UCSD-AML1 (cell line): Measurements from ENCODE around the gene ANAPC16.
"Not testable (repeated sequence)": the region's sequence is repeated elsewhere in the genome, so short reads cannot be mapped to it uniquely, and the experiment has no call there.

Experiments used
- DNase-seq: peaks from one replicate; lab custom pipeline; 2025; ENCODE audit not compliant: unreplicated experiment; lab: John Stamatoyannopoulos, UW

ANAPC16 gene

DNA sequence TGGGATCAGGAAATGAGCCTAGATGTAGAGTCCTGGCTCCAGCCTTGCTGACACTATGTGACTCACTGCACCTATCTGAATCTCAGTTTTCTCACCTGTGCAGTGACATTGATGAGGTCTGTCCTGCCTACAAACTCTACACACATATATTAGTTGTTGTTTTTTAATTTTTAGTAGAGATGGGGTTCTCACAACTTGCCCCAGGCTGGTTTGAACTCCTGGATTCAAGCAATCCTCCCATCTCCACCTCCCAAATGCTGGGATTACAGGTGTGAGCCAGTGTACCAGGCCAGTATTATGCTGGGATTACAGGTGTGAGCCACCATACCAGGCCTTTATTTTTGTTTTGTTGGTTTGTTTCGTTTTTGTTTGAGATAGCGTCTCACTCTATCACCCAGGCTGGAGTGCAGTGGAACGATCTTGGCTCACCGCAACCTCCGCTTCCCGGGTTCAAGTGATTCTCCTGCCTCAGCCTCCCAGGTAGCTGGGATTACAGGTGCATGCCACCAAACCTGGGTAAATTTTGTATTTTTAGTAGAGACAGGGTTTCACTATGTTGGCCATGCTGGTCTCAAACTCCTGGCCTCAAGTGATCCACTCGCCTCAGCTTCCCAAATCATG is 46.1 kb downstream of the ANAPC16 start:
- DNase-seq = no peak

DNA sequence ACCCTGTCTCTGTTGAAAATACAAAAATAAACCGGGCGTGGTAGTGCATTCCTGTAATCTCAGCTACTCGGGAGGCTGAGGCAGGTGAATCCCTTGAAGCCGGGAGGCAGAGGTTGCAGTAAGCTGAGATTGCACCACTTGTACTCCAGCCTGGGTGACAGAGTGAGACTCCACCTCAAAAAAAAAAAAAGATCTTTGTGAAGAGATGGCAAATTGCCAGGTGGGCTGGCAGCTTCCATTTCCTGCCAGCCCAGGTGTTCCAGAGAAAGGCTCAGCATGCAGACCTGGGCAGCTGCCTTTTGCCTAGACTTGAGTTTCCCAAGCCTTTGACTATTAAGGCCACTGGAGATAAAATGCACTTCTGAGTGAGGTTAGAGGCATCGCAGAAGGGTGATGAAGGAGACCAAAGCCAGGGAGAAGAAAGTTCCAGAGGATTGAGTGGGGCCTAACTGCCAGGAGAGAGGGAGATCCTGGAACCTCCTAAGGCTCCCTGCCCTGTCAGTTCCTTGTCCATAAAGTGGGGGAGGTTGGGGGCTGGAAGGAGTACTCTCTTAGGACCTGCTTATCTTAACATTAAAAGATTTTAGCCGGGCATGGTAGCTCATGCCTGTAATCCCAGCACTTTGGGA is 47.9 kb downstream of the ANAPC16 start:
- no peak for DNase-seq

GRCh38 chr10:72264536-72264935 is 48.7 kb downstream of the ANAPC16 start:
- no peak for DNase-seq

DNA sequence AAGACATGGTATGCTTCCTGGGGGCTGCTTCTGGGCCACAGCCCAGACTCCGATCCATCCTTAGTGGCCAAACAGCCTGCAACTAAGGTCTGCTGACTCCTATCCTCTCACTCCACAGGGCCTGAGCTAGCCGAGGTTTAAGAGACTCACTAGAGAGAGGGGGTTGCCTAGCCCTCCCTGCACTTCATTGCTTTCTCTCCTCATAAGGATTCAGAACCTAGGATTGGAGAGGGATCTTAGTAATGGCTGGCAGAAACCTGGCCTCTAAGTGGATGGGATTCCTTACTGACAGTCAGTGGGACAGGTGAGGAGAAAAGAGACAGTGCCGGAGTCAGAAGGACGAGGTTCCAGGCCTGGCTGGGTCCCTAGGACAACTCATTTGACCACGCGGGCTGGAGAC is 49.7 kb downstream of the ANAPC16 start:
- DNase-seq = no peak

DNA sequence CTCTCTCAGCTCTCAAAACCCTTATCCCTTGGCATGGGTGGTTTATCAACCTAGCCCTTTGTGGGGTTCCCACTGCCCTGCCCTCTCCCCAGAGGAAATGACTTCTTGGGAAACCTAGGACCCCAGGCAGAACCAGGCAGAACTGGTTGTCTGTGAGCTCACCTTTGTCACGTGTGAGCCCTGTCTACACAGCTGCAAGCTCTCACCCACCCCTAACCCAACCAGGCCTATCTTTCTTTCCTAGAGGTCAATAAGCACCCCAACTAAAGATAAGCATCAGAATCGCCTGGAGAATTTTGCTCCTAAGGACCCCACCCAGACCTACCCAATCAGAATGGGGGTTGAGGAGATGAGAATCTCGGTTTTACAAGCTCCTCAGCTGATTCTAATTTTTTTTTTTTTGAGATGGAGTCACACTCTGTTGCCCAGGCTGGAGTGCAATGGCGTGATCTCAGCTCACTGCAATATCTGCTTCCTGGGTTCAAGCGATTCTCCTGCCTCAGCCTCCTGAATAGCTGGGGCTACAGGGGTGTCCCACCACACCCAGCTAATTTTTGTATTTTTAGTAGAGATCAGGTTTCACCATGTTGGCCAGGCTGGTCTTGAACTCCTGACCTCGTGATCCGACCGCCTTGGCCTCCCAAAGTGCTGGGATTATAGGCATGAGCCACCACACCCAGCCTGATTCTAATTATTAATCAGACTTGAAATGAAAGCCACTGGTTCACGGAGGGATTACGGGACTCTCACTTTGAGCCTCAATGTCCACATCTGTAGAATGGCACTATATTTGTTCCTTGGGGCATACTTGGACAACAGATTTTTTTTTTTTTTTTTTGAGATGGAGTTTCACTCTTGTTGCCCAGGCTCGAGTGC is 50.4 kb downstream of the ANAPC16 start:
- no peak for DNase-seq

DNA sequence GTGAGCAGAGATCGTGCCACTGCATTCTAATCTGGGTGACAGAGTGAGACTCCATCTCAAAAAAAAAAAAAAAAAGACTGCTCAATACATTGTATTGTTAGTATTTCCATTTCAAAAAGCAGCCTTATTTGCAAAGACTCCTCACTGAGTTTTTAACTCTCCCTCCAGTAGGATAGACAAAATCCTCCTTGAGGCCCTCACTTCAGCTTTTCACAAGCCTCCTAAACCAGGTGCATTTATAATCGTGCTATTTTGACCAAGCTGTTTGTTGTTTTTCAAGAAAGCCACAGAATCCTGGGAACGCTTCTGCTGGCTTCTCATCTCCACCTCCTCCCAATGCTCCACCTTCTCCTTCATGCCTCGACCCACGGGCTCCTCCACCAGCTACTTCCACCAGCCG is 51.6 kb downstream of the ANAPC16 start:
- DNase-seq = no peak

DNA sequence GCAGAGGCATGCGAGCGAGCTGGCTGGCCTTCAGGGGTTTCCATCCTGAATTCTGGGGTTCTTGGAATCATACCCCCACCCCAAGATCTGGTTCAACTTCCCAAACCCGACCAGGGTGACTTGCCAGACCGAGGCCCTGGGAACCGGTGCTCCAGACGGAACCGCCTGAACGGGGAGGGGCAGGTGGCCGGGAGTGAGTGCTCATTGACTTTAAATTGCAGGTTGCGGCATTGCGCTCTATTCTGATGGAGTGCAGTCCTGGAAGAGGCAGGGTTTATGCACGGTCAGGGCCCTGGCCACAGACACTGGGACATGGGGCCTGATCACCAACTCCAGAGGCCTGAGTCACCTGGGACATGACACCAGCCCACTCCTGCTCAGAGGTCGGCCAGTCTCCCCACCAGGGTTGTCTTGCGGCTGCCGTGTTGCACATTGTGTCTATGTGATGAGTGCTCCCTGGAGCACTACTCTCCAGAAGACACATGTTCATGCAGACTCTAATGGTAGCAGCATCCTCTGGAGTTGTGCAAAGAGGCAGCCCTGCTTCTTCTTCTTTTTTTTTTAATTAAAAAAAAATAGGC is 52.1 kb downstream of the ANAPC16 start:
- no peak for DNase-seq

DNA sequence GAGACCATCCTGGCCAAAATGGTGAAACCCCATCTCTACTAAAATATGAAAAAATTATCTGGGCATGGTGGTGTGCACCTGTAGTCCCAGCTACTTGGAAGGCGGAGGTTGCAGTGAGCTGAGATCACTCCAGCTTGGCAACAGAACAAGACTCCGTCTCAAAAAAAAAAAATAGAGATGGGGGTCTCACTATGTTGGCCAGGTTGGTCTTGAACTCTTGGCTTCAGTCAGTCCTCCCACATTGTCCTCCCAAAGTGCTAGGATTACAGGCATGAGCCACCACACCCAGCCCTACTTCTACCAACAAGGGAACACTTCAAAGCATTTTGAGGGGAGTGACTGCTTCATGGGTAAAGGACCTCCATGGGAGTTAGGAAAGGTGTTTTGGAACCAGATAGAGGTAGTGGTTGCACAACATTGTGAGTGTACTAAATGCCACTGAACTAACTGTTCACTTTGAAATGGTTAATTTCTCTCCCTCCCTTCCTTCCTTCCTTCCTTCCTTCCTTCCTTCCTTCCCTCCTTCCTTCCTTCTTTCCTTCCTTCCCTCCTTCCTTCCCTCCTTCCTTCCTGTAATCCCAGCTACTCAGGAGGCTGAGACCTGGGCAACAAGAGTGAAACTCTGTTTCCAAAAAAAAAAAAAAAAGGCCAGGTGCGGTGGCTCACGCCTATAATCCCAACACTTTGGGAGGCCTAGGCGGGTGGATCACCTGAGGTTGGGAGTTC is 52.8 kb downstream of the ANAPC16 start:
- not testable (repeated sequence) for DNase-seq

- no peak for DNase-seq
Measured at GRCh38 chr10:72270607-72271281, 54.9 kb downstream of the ANAPC16 start.

DNA sequence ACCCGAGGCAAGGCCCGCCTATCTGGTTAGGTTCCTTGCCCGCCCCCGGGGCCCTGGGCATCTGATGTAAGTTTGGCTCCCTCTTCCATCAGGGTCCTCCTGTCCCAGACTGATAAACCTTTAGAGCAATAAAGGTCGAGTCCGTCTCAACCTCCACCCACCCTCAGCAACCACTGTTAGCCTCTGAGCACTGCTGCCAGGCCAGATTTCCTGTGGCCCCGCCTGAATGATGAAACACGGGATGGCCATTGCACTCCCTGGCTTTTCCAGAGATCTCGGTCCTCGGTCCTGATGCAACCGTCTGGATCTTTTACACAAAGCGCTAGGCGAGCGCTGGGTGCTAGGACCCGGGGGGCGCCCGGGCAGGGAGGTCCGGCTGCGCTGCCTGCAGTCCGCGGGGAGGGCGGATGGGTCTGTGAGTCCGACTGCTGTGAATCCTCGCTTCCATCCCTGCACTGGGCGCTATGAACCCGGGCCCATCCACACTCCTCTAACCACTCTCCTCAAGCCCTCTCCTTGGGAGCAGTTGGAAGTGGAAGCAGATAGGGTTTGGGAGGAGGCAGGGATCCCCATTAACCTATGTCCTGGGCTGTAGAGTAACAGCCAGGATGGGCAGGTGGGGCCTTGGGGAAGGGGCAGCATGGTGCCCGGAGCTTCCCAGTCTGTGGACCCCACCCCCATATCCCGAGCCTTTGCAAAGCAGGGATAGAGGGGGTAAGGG is 57.0 kb downstream of the ANAPC16 start:
- DNase-seq = peak; percentile 92

GRCh38 chr10:72273410-72274212 is 57.8 kb downstream of the ANAPC16 start, which contains the start of gene DDIT4:
TSS of gene DDIT4 (plus strand) at chr10:72273924. CDS start at chr10:72274217, 293 bp downstream.
- DNase-seq = peak; percentile 99

DNA sequence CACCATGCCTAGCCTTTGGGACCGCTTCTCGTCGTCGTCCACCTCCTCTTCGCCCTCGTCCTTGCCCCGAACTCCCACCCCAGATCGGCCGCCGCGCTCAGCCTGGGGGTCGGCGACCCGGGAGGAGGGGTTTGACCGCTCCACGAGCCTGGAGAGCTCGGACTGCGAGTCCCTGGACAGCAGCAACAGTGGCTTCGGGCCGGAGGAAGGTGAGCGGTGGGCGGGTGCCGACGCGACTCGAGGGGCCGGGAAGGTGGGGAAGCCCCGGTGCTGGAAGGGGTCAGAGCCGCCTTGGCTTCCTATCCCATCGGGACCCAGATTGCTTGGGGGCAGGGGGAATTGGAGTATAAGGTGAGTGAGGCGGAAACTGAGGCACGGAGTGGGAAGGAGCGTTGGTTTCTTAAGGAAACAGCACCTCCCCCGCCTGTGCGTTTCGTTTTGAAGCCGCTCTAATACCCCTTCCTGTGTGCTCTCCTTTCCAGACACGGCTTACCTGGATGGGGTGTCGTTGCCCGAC is 58.5 kb downstream of the ANAPC16 start:
- no peak for DNase-seq

- peak; percentile 75 for DNase-seq
Measured at GRCh38 chr10:72274730-72275350, 59.0 kb downstream of the ANAPC16 start.

DNA sequence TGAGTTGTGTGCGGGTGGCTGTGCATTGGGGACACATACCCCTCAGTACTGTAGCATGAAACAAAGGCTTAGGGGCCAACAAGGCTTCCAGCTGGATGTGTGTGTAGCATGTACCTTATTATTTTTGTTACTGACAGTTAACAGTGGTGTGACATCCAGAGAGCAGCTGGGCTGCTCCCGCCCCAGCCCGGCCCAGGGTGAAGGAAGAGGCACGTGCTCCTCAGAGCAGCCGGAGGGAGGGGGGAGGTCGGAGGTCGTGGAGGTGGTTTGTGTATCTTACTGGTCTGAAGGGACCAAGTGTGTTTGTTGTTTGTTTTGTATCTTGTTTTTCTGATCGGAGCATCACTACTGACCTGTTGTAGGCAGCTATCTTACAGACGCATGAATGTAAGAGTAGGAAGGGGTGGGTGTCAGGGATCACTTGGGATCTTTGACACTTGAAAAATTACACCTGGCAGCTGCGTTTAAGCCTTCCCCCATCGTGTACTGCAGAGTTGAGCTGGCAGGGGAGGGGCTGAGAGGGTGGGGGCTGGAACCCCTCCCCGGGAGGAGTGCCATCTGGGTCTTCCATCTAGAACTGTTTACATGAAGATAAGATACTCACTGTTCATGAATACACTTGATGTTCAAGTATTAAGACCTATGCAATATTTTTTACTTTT is 59.7 kb downstream of the ANAPC16 start:
- DNase-seq = no peak

GRCh38 chr10:72276013-72276387 is 60.2 kb downstream of the ANAPC16 start:
- DNase-seq = no peak

DNA sequence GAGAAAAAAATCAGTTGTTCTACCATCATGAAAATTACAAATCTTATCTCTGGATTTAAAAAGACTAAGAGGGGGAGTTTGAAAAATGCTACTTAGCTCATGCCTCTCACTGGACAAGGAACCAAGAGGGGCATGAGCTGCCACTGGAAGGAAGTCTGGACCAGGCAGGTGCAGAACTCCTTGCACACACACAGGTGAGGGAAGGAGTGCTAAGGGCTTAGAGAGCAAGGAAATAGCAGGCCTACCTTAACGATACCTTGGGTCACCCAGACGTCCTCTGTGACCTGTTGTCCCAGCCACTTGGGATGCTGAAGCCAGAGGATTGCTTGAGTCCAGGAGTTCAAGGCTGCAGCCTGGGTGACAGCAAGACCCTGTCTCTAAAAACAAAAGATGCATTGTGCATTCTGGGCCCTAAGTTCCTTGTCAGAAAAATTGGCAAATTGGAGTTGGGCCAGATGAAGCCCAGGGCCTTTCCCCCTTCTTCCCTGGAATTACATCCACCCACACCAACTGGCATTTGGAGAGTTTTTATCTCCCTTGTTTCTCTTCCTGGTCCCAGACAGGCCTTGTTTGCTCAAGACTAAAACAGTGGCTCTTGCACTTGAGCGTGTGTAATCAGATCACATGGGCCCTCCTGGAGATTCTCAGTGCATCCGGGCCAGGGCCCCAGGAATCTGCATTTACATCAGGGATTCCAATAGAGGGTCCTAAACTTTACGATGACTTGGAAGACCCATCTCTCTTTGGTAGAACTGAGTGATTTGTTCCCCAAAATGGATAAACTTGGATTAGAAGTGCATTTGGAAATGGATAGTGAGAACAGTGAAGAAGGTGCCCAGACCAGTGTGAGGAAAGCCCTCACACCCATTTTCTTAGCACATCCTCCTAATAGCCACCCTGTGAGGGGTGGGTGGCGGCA is 60.9 kb downstream of the ANAPC16 start:
- no peak for DNase-seq
